NCI-H748 treated with DMSO at 0.1 percent for 48 hours (cell line): ENCODE measurements around the gene EID3.
"Not testable (repeated sequence)": the region's sequence is repeated elsewhere in the genome, so short reads cannot be mapped to it uniquely, and the experiment has no call there.

Experiments used
- DNase-seq: peaks from one replicate; lab custom pipeline; 2025; lab: John Stamatoyannopoulos, UW

EID3 gene

GRCh38 chr12:104312654-104313053 is 9.1 kb downstream of the EID3 start:
- no peak for DNase-seq

- DNase-seq: no peak
These were observed 10.2 kb downstream of the EID3 start for GRCh38 chr12:104313568-104314241.

- no peak for DNase-seq
These were observed 10.7 kb downstream of the EID3 start for GRCh38 chr12:104314242-104314614.

GRCh38 chr12:104315326-104316224 is 12.0 kb downstream of the EID3 start:
- DNase-seq: no peak

- no peak for DNase-seq
These were observed 13.4 kb downstream of the EID3 start for GRCh38 chr12:104316936-104317335.

- no peak for DNase-seq
These were observed 14.1 kb downstream of the EID3 start for GRCh38 chr12:104317538-104318210.

- DNase-seq: no peak
These were observed 15.5 kb downstream of the EID3 start for GRCh38 chr12:104319028-104319427.

- DNase-seq: no peak
These were observed 16.5 kb downstream of the EID3 start for GRCh38 chr12:104319918-104320626.

GRCh38 chr12:104320627-104321024 is 17.1 kb downstream of the EID3 start:
- no peak for DNase-seq

- DNase-seq: no peak
These were observed 18.4 kb downstream of the EID3 start for GRCh38 chr12:104321949-104322348.

- not testable (repeated sequence) for DNase-seq
These were observed 19.0 kb downstream of the EID3 start for GRCh38 chr12:104322533-104322932.

- DNase-seq: no peak
These were observed 20.4 kb downstream of the EID3 start for GRCh38 chr12:104323899-104324298.

GRCh38 chr12:104328278-104328677 is 24.7 kb downstream of the EID3 start:
- DNase-seq: not testable (repeated sequence)

GRCh38 chr12:104328790-104329189 is 25.3 kb downstream of the EID3 start:
- DNase-seq: no peak

- DNase-seq: no peak
These were observed 26.4 kb downstream of the EID3 start for GRCh38 chr12:104329707-104330532.

GRCh38 chr12:104331376-104331775 is 27.8 kb downstream of the EID3 start:
- DNase-seq: no peak

- not testable (repeated sequence) for DNase-seq
These were observed 28.7 kb downstream of the EID3 start for GRCh38 chr12:104332273-104332672.

GRCh38 chr12:104333692-104334255 is 30.2 kb downstream of the EID3 start:
- no peak for DNase-seq

GRCh38 chr12:104334581-104334980 is 31.0 kb downstream of the EID3 start:
- DNase-seq: no peak

- DNase-seq: no peak
These were observed 32.6 kb downstream of the EID3 start for GRCh38 chr12:104336115-104336514.

GRCh38 chr12:104337030-104337558 is 33.6 kb downstream of the EID3 start:
- no peak for DNase-seq
